Mesangial cell (primary cell): ENCODE results near the gene DTX4. TPM values are rescaled to one million over a fixed set of nuclear protein-coding genes. Genes with fewer than 3 reads are reported as not detected.

Source experiments
- total RNA-seq: library from RNA; depleted of rRNA; stranded (reverse); fragments of >200 nt; gene quantifications from 2 replicates; pipeline ENCODE4 v1.2.3, GENCODE V29; 2015

DTX4 gene
- 1.3 and 17.4 TPM in 2 replicates for total RNA-seq

GRCh38 chr11:59171508-59172322 lies at the start of gene DTX4:
Gene DTX4, plus strand, starts transcription at chr11:59172132. Its CDS starts 464 bp downstream, at chr11:59172596.

GRCh38 chr11:59142530-59143507 lies 29.1 kb upstream of the DTX4 start, which contains the start of gene FAM111A:
Gene FAM111A, plus strand, starts transcription at chr11:59142856. Its CDS starts 6,017 bp downstream, at chr11:59148873.

GRCh38 chr11:59212744-59213631 lies 41.1 kb downstream of the DTX4 start, which contains the start of gene MPEG1:
Gene MPEG1, minus strand, starts transcription at chr11:59212927. Its CDS starts 62 bp downstream, at chr11:59212865.

Other genes starting within 250 kb of the DTX4 start
- 0.33 and 3.3 TPM in 2 replicates for gene GLYATL1, start 232.6 kb upstream of the DTX4 start, total RNA-seq
- gene GLYATL1B, start 85.8 kb upstream of the DTX4 start, total RNA-seq = not detected in 2 replicates
- 0.63 and 6.7 TPM in 2 replicates for gene FAM111B, start 64.9 kb upstream of the DTX4 start, total RNA-seq
- gene FAM111A, start 29.3 kb upstream of the DTX4 start, total RNA-seq = 14.2 and 23.0 TPM in 2 replicates
- not detected in 2 replicates for gene MPEG1, start 40.8 kb downstream of the DTX4 start, total RNA-seq
- gene OR5AN1, start 186.8 kb downstream of the DTX4 start, total RNA-seq = not detected in 2 replicates